WTC11 (cell line): Measurements from ENCODE around the gene CORO7. TPM values are rescaled to one million over a fixed set of nuclear protein-coding genes. Genes with fewer than 3 reads are reported as not detected.

Experiments
- ATAC-seq: fragments of 200-7000 bp; cut with Tn5 transposase; 2 replicates; pipeline ENCODE4 v1.10.0; 2021; ENCODE audit warnings: mild to moderate bottlenecking, moderate library complexity
- CTCF ChIA-PET: fragments of 300-600 bp; sonication (Branson Sonifier 250); formaldehyde crosslinking; loops from one replicate; lab custom pipeline; 2021; ENCODE audit warnings: antibody characterized with exemption; lab: Charles Lee
- POLR2A ChIA-PET: fragments of 350-600 bp; sonication (Branson Sonifier 250); formaldehyde crosslinking; loops from one replicate; lab custom pipeline; 2021; ENCODE audit warnings: antibody characterized with exemption; lab: Charles Lee
- DNase-seq: peaks from one replicate; pipeline ENCODE4 v3.0.0; 2021; ENCODE audit warnings: low spot score
- H3K27ac Mint-ChIP-seq: 2 replicates; pipeline ENCODE4 v1.8.0; 2021; ENCODE audit warnings: mixed read lengths
- H3K27me3 Mint-ChIP-seq: 2 replicates; pipeline ENCODE4 v1.8.0; 2021; ENCODE audit warnings: low read depth, mild to moderate bottlenecking, moderate library complexity, mixed read lengths
- H3K36me3 Mint-ChIP-seq: 2 replicates; pipeline ENCODE4 v1.8.0; 2021; ENCODE audit warnings: mixed read lengths
- H3K4me1 Mint-ChIP-seq: 2 replicates; pipeline ENCODE4 v1.8.0; 2022; ENCODE audit warnings: mixed read lengths
- H3K4me3 Mint-ChIP-seq: 2 replicates; pipeline ENCODE4 v1.8.0; 2021; ENCODE audit warnings: mild to moderate bottlenecking, moderate library complexity, mixed read lengths
- H3K9me3 Mint-ChIP-seq: 2 replicates; pipeline ENCODE4 v1.8.0; 2021; ENCODE audit warnings: mixed read lengths
- CREB1 ChIP-seq: sonication (generic); formaldehyde crosslinking; IDR thresholded peaks from 2 replicates; pipeline ENCODE4 v1.8.0; 2023; ENCODE audit warnings: mild to moderate bottlenecking, missing genetic modification reagents
- E2F4 ChIP-seq: sonication (generic); formaldehyde crosslinking; IDR thresholded peaks from 2 replicates; pipeline ENCODE4 v1.8.1; 2022; ENCODE audit warnings: low read depth, mild to moderate bottlenecking, moderate library complexity, missing genetic modification reagents, borderline replicate concordance
- GTF2I ChIP-seq: fragments of 250-450 bp; sonication (Bioruptor Pico); conservative IDR thresholded peaks from 2 replicates; pipeline ENCODE4 v1.4.0; 2021; ENCODE audit warnings: mild to moderate bottlenecking
- JUN ChIP-seq: sonication (generic); formaldehyde crosslinking; IDR thresholded peaks from 2 replicates; pipeline ENCODE4 v1.8.0; 2023; ENCODE audit warnings: mild to moderate bottlenecking, missing genetic modification reagents
- MAX ChIP-seq: sonication (generic); formaldehyde crosslinking; IDR thresholded peaks from 2 replicates; pipeline ENCODE4 v1.8.0; 2022; ENCODE audit warnings: mild to moderate bottlenecking, missing genetic modification reagents
- MXD4 ChIP-seq: fragments of 250-450 bp; sonication (Bioruptor Pico); IDR thresholded peaks from 2 replicates; pipeline ENCODE4 v1.8.0; 2021; ENCODE audit warnings: mild to moderate bottlenecking, moderate library complexity, borderline replicate concordance
- PREB ChIP-seq: sonication (generic); formaldehyde crosslinking; IDR thresholded peaks from 2 replicates; pipeline ENCODE4 v1.8.1; 2022; ENCODE audit warnings: mild to moderate bottlenecking, missing genetic modification reagents, moderate library complexity, borderline replicate concordance
- TP53 ChIP-seq: sonication (generic); formaldehyde crosslinking; IDR thresholded peaks from 2 replicates; pipeline ENCODE4 v1.8.1; 2023; ENCODE audit warnings: mild to moderate bottlenecking, missing genetic modification reagents
- ZBTB21 ChIP-seq: sonication (generic); formaldehyde crosslinking; IDR thresholded peaks from 2 replicates; pipeline ENCODE4 v1.8.1; 2023; ENCODE audit warnings: mild to moderate bottlenecking, missing genetic modification reagents, borderline replicate concordance
- total RNA-seq: library from RNA; stranded (reverse); gene quantifications from 3 replicates; pipeline ENCODE4 v1.2.3, GENCODE V29; 2021
- TF ChIP-seq, protein P1 (sequence below): sonication (generic); formaldehyde crosslinking; IDR thresholded peaks from 2 replicates; pipeline ENCODE4 v1.8.1; 2022; ENCODE audit warnings: mild to moderate bottlenecking, moderate library complexity, missing genetic modification reagents
- TF ChIP-seq, protein P2 (sequence below): sonication (generic); formaldehyde crosslinking; IDR thresholded peaks from 2 replicates; pipeline ENCODE4 v1.8.1; 2023; ENCODE audit warnings: mild to moderate bottlenecking, moderate library complexity, missing genetic modification reagents
- TF ChIP-seq, protein P3 (sequence below): sonication (generic); formaldehyde crosslinking; conservative IDR thresholded peaks from 2 replicates; pipeline ENCODE4 v1.8.1; 2022; ENCODE audit warnings: mild to moderate bottlenecking, missing genetic modification reagents
- TF ChIP-seq, protein P4 (sequence below): fragments of 250-450 bp; sonication (Bioruptor Pico); IDR thresholded peaks from 2 replicates; pipeline ENCODE4 v1.9.0; 2021; ENCODE audit warnings: mild to moderate bottlenecking
- TF ChIP-seq, protein P5 (sequence below): sonication (generic); formaldehyde crosslinking; IDR thresholded peaks from 2 replicates; pipeline ENCODE4 v1.8.0; 2023; ENCODE audit warnings: mild to moderate bottlenecking, missing genetic modification reagents

CORO7 gene
- total RNA-seq, 1 experiment from 2014 or later: 45.5 TPM

DNA sequence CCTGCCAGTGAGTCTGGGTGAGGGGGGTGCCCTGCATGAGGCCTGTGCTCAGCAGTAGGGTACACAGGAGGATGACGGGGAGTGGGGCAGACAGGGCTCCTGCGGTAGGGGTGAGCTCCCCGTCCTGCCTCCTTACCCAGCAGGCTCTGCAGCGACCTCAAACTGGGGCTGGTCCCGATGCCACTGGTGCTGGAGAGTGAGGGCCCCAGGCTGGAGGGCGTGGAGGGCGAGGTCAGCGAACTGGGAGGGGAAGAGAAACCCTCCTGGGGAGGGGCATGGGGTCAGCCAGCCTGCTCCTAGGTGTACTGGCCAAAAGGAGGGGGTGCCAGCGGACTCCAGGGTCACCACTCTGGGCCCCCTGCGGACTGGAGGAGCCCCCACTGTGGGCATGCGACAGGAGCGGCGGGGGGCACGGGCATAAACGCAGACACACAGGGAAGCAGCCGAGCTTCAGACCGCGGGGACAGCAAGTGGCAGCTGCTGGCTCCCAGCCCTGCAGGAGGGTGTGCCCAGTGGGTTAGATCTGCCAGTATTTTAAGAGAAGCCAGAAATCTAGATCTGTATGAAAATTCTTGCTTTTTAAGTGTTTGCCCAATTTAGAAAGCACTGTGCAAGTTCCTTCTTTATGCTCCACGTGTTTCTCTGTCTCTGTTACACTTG, 53.8 kb downstream of the CORO7 start (continued):
- no peak for TF ChIP-seq TP53
- TF ChIP-seq JUN (CRISPR knock-in tag): no peak
- TF ChIP-seq ZBTB21 (CRISPR knock-in tag): no peak
- TF ChIP-seq, protein P1, sequence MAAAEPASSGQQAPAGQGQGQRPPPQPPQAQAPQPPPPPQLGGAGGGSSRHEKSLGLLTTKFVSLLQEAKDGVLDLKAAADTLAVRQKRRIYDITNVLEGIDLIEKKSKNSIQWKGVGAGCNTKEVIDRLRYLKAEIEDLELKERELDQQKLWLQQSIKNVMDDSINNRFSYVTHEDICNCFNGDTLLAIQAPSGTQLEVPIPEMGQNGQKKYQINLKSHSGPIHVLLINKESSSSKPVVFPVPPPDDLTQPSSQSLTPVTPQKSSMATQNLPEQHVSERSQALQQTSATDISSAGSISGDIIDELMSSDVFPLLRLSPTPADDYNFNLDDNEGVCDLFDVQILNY (CRISPR knock-in tag): no peak
- TF ChIP-seq MAX (CRISPR knock-in tag): no peak
- no peak for TF ChIP-seq MXD4 (CRISPR knock-in tag)

- TF ChIP-seq, protein P2, sequence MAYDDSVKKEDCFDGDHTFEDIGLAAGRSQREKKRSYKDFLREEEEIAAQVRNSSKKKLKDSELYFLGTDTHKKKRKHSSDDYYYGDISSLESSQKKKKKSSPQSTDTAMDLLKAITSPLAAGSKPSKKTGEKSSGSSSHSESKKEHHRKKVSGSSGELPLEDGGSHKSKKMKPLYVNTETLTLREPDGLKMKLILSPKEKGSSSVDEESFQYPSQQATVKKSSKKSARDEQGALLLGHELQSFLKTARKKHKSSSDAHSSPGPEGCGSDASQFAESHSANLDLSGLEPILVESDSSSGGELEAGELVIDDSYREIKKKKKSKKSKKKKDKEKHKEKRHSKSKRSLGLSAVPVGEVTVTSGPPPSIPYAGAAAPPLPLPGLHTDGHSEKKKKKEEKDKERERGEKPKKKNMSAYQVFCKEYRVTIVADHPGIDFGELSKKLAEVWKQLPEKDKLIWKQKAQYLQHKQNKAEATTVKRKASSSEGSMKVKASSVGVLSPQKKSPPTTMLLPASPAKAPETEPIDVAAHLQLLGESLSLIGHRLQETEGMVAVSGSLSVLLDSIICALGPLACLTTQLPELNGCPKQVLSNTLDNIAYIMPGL (CRISPR knock-in tag): no peak
- no peaks in the 10 kb centered on the region for H3K27me3 Mint-ChIP-seq
- no peak overlapping the region for H3K27ac Mint-ChIP-seq
- ATAC-seq (no peak), DNase-seq (no peak)
- H3K4me3 Mint-ChIP-seq: no peak overlapping the region
- POLR2A ChIA-PET: no interaction called here
- CTCF ChIA-PET: interaction anchor here (0.8 to 5.6 kb wide), 4 partner anchors 16 to 42 kb away, joined by 3 to 322 read pairs (median 56); no protein-coding TSS in a partner anchor
- peaks cover 2% of the 10 kb centered on the region; the same call in 1 of the 2 replicates for H3K36me3 Mint-ChIP-seq
- no peaks in the 10 kb centered on the region for H3K9me3 Mint-ChIP-seq
- H3K4me1 Mint-ChIP-seq: no peaks in the 10 kb centered on the region
Observed at GRCh38 chr16:4361944-4362311, 54.5 kb downstream of the CORO7 start.

- Mint-ChIP-seq H3K27ac (no peak overlapping the region), H3K36me3 (peaks cover 2% of the 10 kb centered on the region; the same call in 1 of the 2 replicates), H3K4me1 (no peaks in the 10 kb centered on the region), H3K27me3 (no peaks in the 10 kb centered on the region), H3K4me3 (no peak overlapping the region), H3K9me3 (no peaks in the 10 kb centered on the region)
- POLR2A ChIA-PET: no interaction called here
- DNase-seq (no peak), ATAC-seq (no peak)
- CTCF ChIA-PET: interaction anchor here (0.6 to 5.6 kb wide), 7 partner anchors 10 to 100 kb away, joined by 3 to 322 read pairs (median 10); partner anchors contain the start of genes PAM16 and TFAP4
- TF ChIP-seq GTF2I (no peak), PREB (CRISPR knock-in tag) (no peak), CREB1 (CRISPR knock-in tag) (no peak), E2F4 (no peak)
- TF ChIP-seq, protein P3, sequence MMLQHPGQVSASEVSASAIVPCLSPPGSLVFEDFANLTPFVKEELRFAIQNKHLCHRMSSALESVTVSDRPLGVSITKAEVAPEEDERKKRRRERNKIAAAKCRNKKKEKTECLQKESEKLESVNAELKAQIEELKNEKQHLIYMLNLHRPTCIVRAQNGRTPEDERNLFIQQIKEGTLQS (CRISPR knock-in tag): no peak
- TF ChIP-seq, protein P4, sequence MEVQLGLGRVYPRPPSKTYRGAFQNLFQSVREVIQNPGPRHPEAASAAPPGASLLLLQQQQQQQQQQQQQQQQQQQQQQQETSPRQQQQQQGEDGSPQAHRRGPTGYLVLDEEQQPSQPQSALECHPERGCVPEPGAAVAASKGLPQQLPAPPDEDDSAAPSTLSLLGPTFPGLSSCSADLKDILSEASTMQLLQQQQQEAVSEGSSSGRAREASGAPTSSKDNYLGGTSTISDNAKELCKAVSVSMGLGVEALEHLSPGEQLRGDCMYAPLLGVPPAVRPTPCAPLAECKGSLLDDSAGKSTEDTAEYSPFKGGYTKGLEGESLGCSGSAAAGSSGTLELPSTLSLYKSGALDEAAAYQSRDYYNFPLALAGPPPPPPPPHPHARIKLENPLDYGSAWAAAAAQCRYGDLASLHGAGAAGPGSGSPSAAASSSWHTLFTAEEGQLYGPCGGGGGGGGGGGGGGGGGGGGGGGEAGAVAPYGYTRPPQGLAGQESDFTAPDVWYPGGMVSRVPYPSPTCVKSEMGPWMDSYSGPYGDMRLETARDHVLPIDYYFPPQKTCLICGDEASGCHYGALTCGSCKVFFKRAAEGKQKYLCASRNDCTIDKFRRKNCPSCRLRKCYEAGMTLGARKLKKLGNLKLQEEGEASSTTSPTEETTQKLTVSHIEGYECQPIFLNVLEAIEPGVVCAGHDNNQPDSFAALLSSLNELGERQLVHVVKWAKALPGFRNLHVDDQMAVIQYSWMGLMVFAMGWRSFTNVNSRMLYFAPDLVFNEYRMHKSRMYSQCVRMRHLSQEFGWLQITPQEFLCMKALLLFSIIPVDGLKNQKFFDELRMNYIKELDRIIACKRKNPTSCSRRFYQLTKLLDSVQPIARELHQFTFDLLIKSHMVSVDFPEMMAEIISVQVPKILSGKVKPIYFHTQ (CRISPR knock-in tag): no peak
- TF ChIP-seq, protein P5, sequence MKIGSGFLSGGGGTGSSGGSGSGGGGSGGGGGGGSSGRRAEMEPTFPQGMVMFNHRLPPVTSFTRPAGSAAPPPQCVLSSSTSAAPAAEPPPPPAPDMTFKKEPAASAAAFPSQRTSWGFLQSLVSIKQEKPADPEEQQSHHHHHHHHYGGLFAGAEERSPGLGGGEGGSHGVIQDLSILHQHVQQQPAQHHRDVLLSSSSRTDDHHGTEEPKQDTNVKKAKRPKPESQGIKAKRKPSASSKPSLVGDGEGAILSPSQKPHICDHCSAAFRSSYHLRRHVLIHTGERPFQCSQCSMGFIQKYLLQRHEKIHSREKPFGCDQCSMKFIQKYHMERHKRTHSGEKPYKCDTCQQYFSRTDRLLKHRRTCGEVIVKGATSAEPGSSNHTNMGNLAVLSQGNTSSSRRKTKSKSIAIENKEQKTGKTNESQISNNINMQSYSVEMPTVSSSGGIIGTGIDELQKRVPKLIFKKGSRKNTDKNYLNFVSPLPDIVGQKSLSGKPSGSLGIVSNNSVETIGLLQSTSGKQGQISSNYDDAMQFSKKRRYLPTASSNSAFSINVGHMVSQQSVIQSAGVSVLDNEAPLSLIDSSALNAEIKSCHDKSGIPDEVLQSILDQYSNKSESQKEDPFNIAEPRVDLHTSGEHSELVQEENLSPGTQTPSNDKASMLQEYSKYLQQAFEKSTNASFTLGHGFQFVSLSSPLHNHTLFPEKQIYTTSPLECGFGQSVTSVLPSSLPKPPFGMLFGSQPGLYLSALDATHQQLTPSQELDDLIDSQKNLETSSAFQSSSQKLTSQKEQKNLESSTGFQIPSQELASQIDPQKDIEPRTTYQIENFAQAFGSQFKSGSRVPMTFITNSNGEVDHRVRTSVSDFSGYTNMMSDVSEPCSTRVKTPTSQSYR: no peak
- TF ChIP-seq, protein P2 (CRISPR knock-in tag): no peak
Observed at GRCh38 chr16:4361033-4361943, 55.1 kb downstream of the CORO7 start.
